ENCODE results near the gene LAMA5. TPM values are rescaled to one million over a fixed set of nuclear protein-coding genes. Genes with fewer than 3 reads are reported as not detected.

The LAMA5 gene
- total and polyA plus RNA-seq, 2 experiments from 2014 or later: 162 to 168 TPM

- no peaks in the 10 kb centered on the region for H3K9me3 ChIP-seq (ENCODE audit: low read depth)
- no peak for DNase-seq (ENCODE audit: low read depth in 1 of 2, low spot score in 1 of 2)
- TF ChIP-seq CTCF (IDR thresholded peaks at IDR 0.05; ENCODE audit: low read depth, low read length): no peak
- H3K4me3 ChIP-seq: no peak overlapping the region
- H3K27me3 ChIP-seq: no peaks in the 10 kb centered on the region
- H3K36me3 ChIP-seq: peaks cover 36% of the 10 kb centered on the region
- no peak overlapping the region for H3K27ac ChIP-seq
- H3K4me1 ChIP-seq (ENCODE audit: low read depth): peaks cover 13% of the 10 kb centered on the region
These were observed 61.9 kb downstream of the LAMA5 start for GRCh38 chr20:62305149-62305764.

GRCh38 chr20:62304331-62305148, 62.6 kb downstream of the LAMA5 start:
- DNase-seq (ENCODE audit: low read depth in 1 of 2, low spot score in 1 of 2): no peak
- H3K4me1 ChIP-seq (ENCODE audit: low read depth): peaks cover 13% of the 10 kb centered on the region
- peaks cover 33% of the 10 kb centered on the region for H3K36me3 ChIP-seq
- no peaks in the 10 kb centered on the region for H3K9me3 ChIP-seq (ENCODE audit: low read depth)
- H3K4me3 ChIP-seq: peak overlapping the region; percentile 75
- no peak for TF ChIP-seq CTCF (IDR thresholded peaks at IDR 0.05; ENCODE audit: low read depth, low read length)
- no peak overlapping the region for H3K27ac ChIP-seq
- no peaks in the 10 kb centered on the region for H3K27me3 ChIP-seq

GRCh38 chr20:62303340-62304226, 63.5 kb downstream of the LAMA5 start:
- Histone ChIP-seq H3K27ac (peak overlapping the region; percentile 91), H3K36me3 (peaks cover 26% of the 10 kb centered on the region), H3K27me3 (no peaks in the 10 kb centered on the region), H3K4me1 (ENCODE audit: low read depth) (peaks cover 13% of the 10 kb centered on the region), H3K9me3 (ENCODE audit: low read depth) (no peaks in the 10 kb centered on the region), H3K4me3 (peak overlapping the region; percentile 75)
- peak in 1 of 2 donors; percentile 56 for DNase-seq (ENCODE audit: low read depth in 1 of 2, low spot score in 1 of 2)
- TF ChIP-seq CTCF (IDR thresholded peaks at IDR 0.05; ENCODE audit: low read depth, low read length): no peak

DNA sequence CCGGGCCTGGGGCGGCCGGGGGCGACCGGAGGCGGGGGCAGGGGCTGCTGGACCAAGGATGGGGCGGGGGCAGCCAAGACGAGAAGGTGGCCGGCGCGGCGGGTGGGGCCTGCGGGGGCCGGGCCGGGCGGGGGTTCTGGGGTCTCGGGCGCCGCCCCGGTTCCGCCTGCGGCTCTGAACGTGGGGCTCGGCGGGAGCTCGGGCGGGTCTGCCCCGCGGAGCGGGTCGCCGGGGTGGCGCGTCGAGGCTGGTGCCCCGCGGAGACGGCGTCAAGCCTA, 64.1 kb downstream of the LAMA5 start:
- peaks cover 13% of the 10 kb centered on the region for H3K4me1 ChIP-seq (ENCODE audit: low read depth)
- H3K9me3 ChIP-seq (ENCODE audit: low read depth): no peaks in the 10 kb centered on the region
- H3K4me3 ChIP-seq: peak overlapping the region; percentile 75
- no peak for DNase-seq (ENCODE audit: low read depth in 1 of 2, low spot score in 1 of 2)
- H3K27ac ChIP-seq: peak overlapping the region; percentile 91
- TF ChIP-seq CTCF (IDR thresholded peaks at IDR 0.05; ENCODE audit: low read depth, low read length): no peak
- H3K27me3 ChIP-seq: no peaks in the 10 kb centered on the region
- H3K36me3 ChIP-seq: peaks cover 20% of the 10 kb centered on the region

GRCh38 chr20:62302341-62303061, 64.6 kb downstream of the LAMA5 start, which contains the start of gene ADRM1:
ADRM1 (plus strand) TSS chr20:62302997; CDS start chr20:62303569, 572 bp downstream.
- H3K27me3 ChIP-seq: no peaks in the 10 kb centered on the region
- peak within 1 kb of the TSS; percentile 75 for H3K4me3 ChIP-seq
- no peaks in the 10 kb centered on the region for H3K9me3 ChIP-seq (ENCODE audit: low read depth)
- peak; percentile 92 for TF ChIP-seq CTCF (IDR thresholded peaks at IDR 0.05; ENCODE audit: low read depth, low read length)
- DNase-seq (ENCODE audit: low read depth in 1 of 2, low spot score in 1 of 2): peak; percentile 97 to 98
- peak within 1 kb of the TSS; percentile 91 for H3K27ac ChIP-seq
- H3K4me1 ChIP-seq (ENCODE audit: low read depth): peaks cover 13% of the 10 kb centered on the region
- H3K36me3 ChIP-seq: peaks cover 15% of the 10 kb centered on the region
